Measurements from ENCODE around the gene NSF. TPM values are rescaled to one million over a fixed set of nuclear protein-coding genes. Genes with fewer than 3 reads are reported as not detected.

Gene NSF
- total and polyA plus RNA-seq, 2 donors (not counting 1 experiment from before 2014, with no cell fraction given): 65.5 to 66.7 TPM

DNA sequence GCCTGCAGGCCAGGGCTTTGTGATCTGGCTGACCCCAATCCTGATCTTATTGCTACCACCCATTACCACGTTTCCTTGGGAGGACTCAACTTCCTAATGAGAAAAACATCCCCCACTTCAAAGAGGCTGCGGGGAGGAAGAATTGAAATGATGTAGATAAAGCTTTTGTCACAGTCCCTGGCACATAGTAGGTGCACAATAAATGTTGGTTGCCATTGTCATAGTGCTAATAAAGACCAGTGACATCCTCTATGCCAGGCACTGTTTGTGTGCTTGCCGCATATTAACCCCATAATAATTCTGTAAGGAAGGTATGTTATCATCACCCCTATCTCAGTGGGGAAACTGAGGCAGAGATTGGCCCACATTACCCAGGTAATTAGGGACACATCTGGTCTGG lies 205.6 kb downstream of the NSF start:
- no peak overlapping the region for H3K27ac ChIP-seq (ENCODE audit: insufficient read depth, low read length)
- no peaks in the 10 kb centered on the region for H4K20me1 ChIP-seq (ENCODE audit: control insufficient read depth, extremely low read depth, insufficient read depth, low read length)
- H3K79me2 ChIP-seq (ENCODE audit: control insufficient read depth, insufficient read depth, low read length): no peaks in the 10 kb centered on the region
- peaks cover 26% of the 10 kb centered on the region for H3K27me3 ChIP-seq (ENCODE audit: control insufficient read depth, insufficient read depth, low read length)
- no peak overlapping the region for H3K9ac ChIP-seq (ENCODE audit: insufficient read depth, low read length)
- H3K4me1 ChIP-seq (ENCODE audit: control insufficient read depth, extremely low read depth, insufficient read depth, low read length): no peaks in the 10 kb centered on the region
- H3K9me3 ChIP-seq (ENCODE audit: control insufficient read depth, insufficient read depth, low read depth, low read length): no peaks in the 10 kb centered on the region
- H3K4me3 ChIP-seq (replicated peaks in 1 of 4; ENCODE audit: control extremely low read depth in 1 of 4, insufficient read depth in 1 of 4, low read depth in 3 of 4, low read length in 4 of 4): no peak overlapping the region
- TF ChIP-seq EZH2 (IDR thresholded peaks at IDR 0.05; ENCODE audit: low read length, missing control alignments): no peak
- TF ChIP-seq, protein P1, sequence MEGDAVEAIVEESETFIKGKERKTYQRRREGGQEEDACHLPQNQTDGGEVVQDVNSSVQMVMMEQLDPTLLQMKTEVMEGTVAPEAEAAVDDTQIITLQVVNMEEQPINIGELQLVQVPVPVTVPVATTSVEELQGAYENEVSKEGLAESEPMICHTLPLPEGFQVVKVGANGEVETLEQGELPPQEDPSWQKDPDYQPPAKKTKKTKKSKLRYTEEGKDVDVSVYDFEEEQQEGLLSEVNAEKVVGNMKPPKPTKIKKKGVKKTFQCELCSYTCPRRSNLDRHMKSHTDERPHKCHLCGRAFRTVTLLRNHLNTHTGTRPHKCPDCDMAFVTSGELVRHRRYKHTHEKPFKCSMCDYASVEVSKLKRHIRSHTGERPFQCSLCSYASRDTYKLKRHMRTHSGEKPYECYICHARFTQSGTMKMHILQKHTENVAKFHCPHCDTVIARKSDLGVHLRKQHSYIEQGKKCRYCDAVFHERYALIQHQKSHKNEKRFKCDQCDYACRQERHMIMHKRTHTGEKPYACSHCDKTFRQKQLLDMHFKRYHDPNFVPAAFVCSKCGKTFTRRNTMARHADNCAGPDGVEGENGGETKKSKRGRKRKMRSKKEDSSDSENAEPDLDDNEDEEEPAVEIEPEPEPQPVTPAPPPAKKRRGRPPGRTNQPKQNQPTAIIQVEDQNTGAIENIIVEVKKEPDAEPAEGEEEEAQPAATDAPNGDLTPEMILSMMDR (conservative IDR thresholded peaks at IDR 0.05 in 1 of 2, IDR thresholded peaks at IDR 0.05 in 1 of 2; ENCODE audit: low read depth in 1 of 2, low read length in 2 of 2): no peak
- H2AFZ ChIP-seq (ENCODE audit: low read length): no peak overlapping the region
- DNase-seq (ENCODE audit: low read depth in 2 of 2): no peak
- H3K4me2 ChIP-seq (ENCODE audit: extremely low read depth, insufficient read depth, low read length): no peak overlapping the region
- H3K36me3 ChIP-seq (ENCODE audit: control insufficient read depth, insufficient read depth, low read length): no peaks in the 10 kb centered on the region

DNA sequence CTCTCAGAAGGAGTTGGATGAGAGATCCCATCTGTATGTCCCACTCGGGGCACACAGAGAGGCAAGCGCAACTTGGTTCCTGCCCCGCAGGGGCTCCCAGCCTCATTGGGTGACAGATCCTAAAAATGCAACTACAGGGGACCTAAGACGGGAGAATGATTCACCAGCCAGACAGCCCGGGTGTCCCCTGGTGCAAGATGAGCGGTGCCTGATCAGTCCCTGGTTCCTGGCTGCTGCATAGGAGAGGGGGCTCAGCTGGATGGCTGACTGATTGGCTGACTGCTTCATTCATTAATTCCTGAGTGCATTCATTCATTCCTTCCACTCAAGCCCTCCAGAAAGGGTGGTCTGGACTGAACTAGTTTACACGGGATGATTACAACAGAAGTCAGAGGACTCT lies 206.1 kb downstream of the NSF start:
- Histone ChIP-seq H3K9me3 (ENCODE audit: control insufficient read depth, insufficient read depth, low read depth, low read length) (no peaks in the 10 kb centered on the region), H4K20me1 (ENCODE audit: control insufficient read depth, extremely low read depth, insufficient read depth, low read length) (no peaks in the 10 kb centered on the region), H3K4me3 (replicated peaks in 1 of 4; ENCODE audit: control extremely low read depth in 1 of 4, insufficient read depth in 1 of 4, low read depth in 3 of 4, low read length in 4 of 4) (no peak overlapping the region), H3K9ac (ENCODE audit: insufficient read depth, low read length) (no peak overlapping the region), H3K27ac (ENCODE audit: insufficient read depth, low read length) (no peak overlapping the region), H3K36me3 (ENCODE audit: control insufficient read depth, insufficient read depth, low read length) (no peaks in the 10 kb centered on the region), H3K79me2 (ENCODE audit: control insufficient read depth, insufficient read depth, low read length) (no peaks in the 10 kb centered on the region), H2AFZ (ENCODE audit: low read length) (no peak overlapping the region), H3K27me3 (ENCODE audit: control insufficient read depth, insufficient read depth, low read length) (peaks cover 26% of the 10 kb centered on the region), H3K4me2 (ENCODE audit: extremely low read depth, insufficient read depth, low read length) (no peak overlapping the region), H3K4me1 (ENCODE audit: control insufficient read depth, extremely low read depth, insufficient read depth, low read length) (no peaks in the 10 kb centered on the region)
- TF ChIP-seq EZH2 (IDR thresholded peaks at IDR 0.05; ENCODE audit: low read length, missing control alignments): no peak
- TF ChIP-seq, protein P1 (conservative IDR thresholded peaks at IDR 0.05 in 1 of 2, IDR thresholded peaks at IDR 0.05 in 1 of 2; ENCODE audit: low read depth in 1 of 2, low read length in 2 of 2): no peak
- no peak for DNase-seq (ENCODE audit: low read depth in 2 of 2)

DNA sequence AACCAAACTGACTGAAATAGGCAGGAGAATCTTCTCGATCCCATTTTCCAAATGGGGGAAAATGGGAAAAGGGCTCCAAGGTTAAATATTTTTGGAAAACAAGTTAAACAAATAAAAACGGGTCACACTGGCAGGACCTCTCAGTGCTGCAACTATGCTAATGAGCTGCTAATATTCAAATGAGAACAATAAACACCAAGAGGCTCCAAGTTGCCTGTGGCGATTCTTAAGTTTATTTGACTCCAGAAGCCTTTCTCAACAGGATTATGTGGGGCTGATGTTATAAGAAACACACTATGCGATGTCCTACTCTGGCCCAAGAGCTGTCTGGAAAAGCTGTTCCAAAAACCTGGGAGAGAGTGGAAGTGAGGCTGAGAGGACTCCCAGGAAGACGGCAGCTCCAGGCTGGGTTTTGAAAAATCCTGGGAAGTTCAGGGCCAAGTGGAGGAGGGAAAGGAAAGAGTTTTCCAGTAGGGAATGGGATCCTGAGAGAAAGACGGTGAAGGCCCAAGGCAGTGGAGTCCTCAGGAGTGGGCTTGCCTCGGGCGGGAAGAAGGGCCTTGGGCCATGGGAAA lies 206.6 kb downstream of the NSF start:
- H3K4me1 ChIP-seq (ENCODE audit: control insufficient read depth, extremely low read depth, insufficient read depth, low read length): no peaks in the 10 kb centered on the region
- H3K27me3 ChIP-seq (ENCODE audit: control insufficient read depth, insufficient read depth, low read length): peaks cover 26% of the 10 kb centered on the region
- H3K79me2 ChIP-seq (ENCODE audit: control insufficient read depth, insufficient read depth, low read length): no peaks in the 10 kb centered on the region
- no peak overlapping the region for H3K4me2 ChIP-seq (ENCODE audit: extremely low read depth, insufficient read depth, low read length)
- H3K27ac ChIP-seq (ENCODE audit: insufficient read depth, low read length): no peak overlapping the region
- no peaks in the 10 kb centered on the region for H3K36me3 ChIP-seq (ENCODE audit: control insufficient read depth, insufficient read depth, low read length)
- TF ChIP-seq, protein P1 (conservative IDR thresholded peaks at IDR 0.05 in 1 of 2, IDR thresholded peaks at IDR 0.05 in 1 of 2; ENCODE audit: low read depth in 1 of 2, low read length in 2 of 2): no peak
- no peak for TF ChIP-seq EZH2 (IDR thresholded peaks at IDR 0.05; ENCODE audit: low read length, missing control alignments)
- H3K4me3 ChIP-seq (replicated peaks in 1 of 4; ENCODE audit: control extremely low read depth in 1 of 4, insufficient read depth in 1 of 4, low read depth in 3 of 4, low read length in 4 of 4): no peak overlapping the region
- H3K9ac ChIP-seq (ENCODE audit: insufficient read depth, low read length): no peak overlapping the region
- no peaks in the 10 kb centered on the region for H4K20me1 ChIP-seq (ENCODE audit: control insufficient read depth, extremely low read depth, insufficient read depth, low read length)
- no peaks in the 10 kb centered on the region for H3K9me3 ChIP-seq (ENCODE audit: control insufficient read depth, insufficient read depth, low read depth, low read length)
- DNase-seq (ENCODE audit: low read depth in 2 of 2): no peak
- H2AFZ ChIP-seq (ENCODE audit: low read length): no peak overlapping the region
